Spleen (tissue), 11 donors: ENCODE data around the gene DZANK1. TPM values are rescaled to one million over a fixed set of nuclear protein-coding genes. Genes with fewer than 3 reads are reported as not detected.

ENCODE experiments used
- DNase-seq: peaks from one replicate; pipeline ENCODE4 v3.0.0-alpha.2; 2020
- H3K27ac ChIP-seq, 8 donors: fragments of 200-600 bp; sonication (generic) in 7 of 8; 1 replicate in 4 of 8; 2 replicates in 4 of 8; pipeline versions ENCODE4 v1.5.0 to v1.8.0; 2016 to 2021; ENCODE audit warnings: inconsistent platforms in 4 of 8, mild to moderate bottlenecking in 4 of 8, moderate library complexity in 1 of 8
- H3K27me3 ChIP-seq, 7 donors: fragments of 200-600 bp; sonication (generic) in 6 of 7; replicated peaks in 1 of 7; 1 replicate in 4 of 7; 2 replicates in 3 of 7; pipeline versions ENCODE4 v1.5.0 to v1.8.0; 2016 to 2021; ENCODE audit warnings: inconsistent platforms in 3 of 7, mild to moderate bottlenecking in 1 of 7
- H3K36me3 ChIP-seq, 6 donors: fragments of 200-600 bp; sonication (generic) in 5 of 6; 1 replicate in 4 of 6; 2 replicates in 2 of 6; pipeline versions ENCODE4 v1.5.0 to v1.8.0; 2016 to 2021; ENCODE audit warnings: inconsistent platforms in 2 of 6
- H3K4me1 ChIP-seq, 6 donors: fragments of 200-600 bp; sonication (generic) in 5 of 6; 1 replicate in 3 of 6; 2 replicates in 3 of 6; pipeline versions ENCODE4 v1.5.0 to v1.8.0; 2016 to 2021; ENCODE audit warnings: inconsistent platforms in 3 of 6
- H3K4me3 ChIP-seq, 8 donors: fragments of 200-600 bp; sonication (generic) in 7 of 8; 1 replicate in 4 of 8; 2 replicates in 4 of 8; pipeline versions ENCODE4 v1.5.0 to v1.8.0; 2016 to 2021; ENCODE audit warnings: inconsistent platforms in 4 of 8, mild to moderate bottlenecking in 4 of 8, moderate library complexity in 2 of 8
- H3K9me3 ChIP-seq, 8 donors: fragments of 200-600 bp; sonication (generic) in 7 of 8; 1 replicate in 4 of 8; 2 replicates in 4 of 8; pipeline versions ENCODE4 v1.5.0 to v1.8.0; 2016 to 2021; ENCODE audit warnings: inconsistent platforms in 4 of 8
- POLR2A ChIP-seq, 3 donors: fragments of 450-650 bp; IDR thresholded peaks; one replicate each; pipeline ENCODE4 v1.5.1; 2017; ENCODE audit warnings: antibody characterized with exemption in 3 of 3, mild to moderate bottlenecking in 1 of 3
- POLR2AphosphoS5 ChIP-seq, 3 donors: sonication (generic); formaldehyde crosslinking; IDR thresholded peaks; one replicate each; pipeline ENCODE4 v1.5.1; 2017; ENCODE audit warnings: antibody characterized with exemption in 3 of 3
- WGBS, 5 donors: extraction: QIAGEN DNeasy Blood & Tissue Kit in 3 of 5; methylation state at CpG; one replicate each; pipeline versions ENCODE4 v1.1.5 to v1.1.7; 2013 to 2018; 5-methylcytosine and 5-hydroxymethylcytosine counted together
- intact Hi-C: fragments of 100-400 bp; cut with DNase I; formaldehyde crosslinking; loops from one replicate; pipeline ENCODE4 v1.15.0; 2023; ENCODE audit warnings: low total_unique reads
- polyA plus RNA-seq, 3 donors: library from polyadenylated mRNA; stranded (reverse); fragments of 200-250 nt; gene quantifications; one replicate each; pipeline ENCODE4 v1.2.1, GENCODE V29; 2013
- total RNA-seq, 7 donors: library from RNA; depleted of rRNA in 3 of 7; stranded (reverse); fragments of >200 nt in 3 of 7; fragmentation: NEBNext Ultra II Directional in 4 of 7; extraction: Animal tissue kit (Norgen Biotek cat#: 25700) in 4 of 7; gene quantifications; one replicate each; pipeline versions ENCODE4 v1.1.0 to v1.2.1, GENCODE V29; 2016 to 2021
- TF ChIP-seq, protein P1 (sequence below), 11 experiments: fragments of 200-600 bp in 7 of 11; fragments of 450-650 bp in 4 of 11; sonication (generic) in 4 of 11; IDR thresholded peaks in 8 of 11; conservative IDR thresholded peaks in 3 of 11; 1 replicate in 7 of 11; 2 replicates in 4 of 11; pipeline versions ENCODE4 v1.4.0 to v1.8.0; 2016 to 2021; ENCODE audit warnings: antibody characterized with exemption in 11 of 11, inconsistent platforms in 4 of 11, mild to moderate bottlenecking in 1 of 11
- donor health status: healthy with polysubstance abuse.
- donor health status: DM: no; HTN: no; CAD: no; lungs with moderate emphysema.
- donor health status: DM: no; HTN: no; CAD: no.
- donor health status: Bipolar disorder and iron deficiency.
- donor health status: healthy.
- donor health status: DM: no; HTN: no; CAD: no.
- donor health status: DM: yes; HTN: yes; CAD: no.

DZANK1 gene
- total and polyA plus RNA-seq, 10 donors, result 1.4 to 4.1 (median 2.2) TPM

DNA sequence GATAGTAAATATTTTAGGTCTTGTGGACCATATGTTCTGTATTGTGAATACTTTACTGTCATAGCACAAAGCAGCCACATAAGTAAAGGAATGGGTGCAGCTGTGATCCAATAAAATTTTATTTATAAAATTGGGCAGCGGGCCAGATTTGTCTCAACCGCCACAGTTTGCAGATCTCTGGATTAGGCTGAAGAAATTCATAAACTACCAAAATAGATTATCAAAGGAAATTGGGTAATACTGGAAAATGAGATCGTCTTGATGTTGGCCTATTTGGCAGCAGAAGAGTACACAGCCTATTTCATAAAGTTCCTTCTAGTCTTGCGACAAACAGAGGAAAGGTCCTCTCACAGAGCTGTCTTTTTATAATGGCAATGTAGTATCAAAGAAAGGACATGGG is 69.8 kb downstream of the DZANK1 start:
- WGBS, 5 donors, result 45 to 84% (median 63%) methylated on average over 4 of the region's 4 CpGs
- no peaks in the 10 kb centered on the region for H3K4me1 ChIP-seq
- H3K27me3 ChIP-seq, result no peaks in the 10 kb centered on the region
- TF ChIP-seq, protein P1, sequence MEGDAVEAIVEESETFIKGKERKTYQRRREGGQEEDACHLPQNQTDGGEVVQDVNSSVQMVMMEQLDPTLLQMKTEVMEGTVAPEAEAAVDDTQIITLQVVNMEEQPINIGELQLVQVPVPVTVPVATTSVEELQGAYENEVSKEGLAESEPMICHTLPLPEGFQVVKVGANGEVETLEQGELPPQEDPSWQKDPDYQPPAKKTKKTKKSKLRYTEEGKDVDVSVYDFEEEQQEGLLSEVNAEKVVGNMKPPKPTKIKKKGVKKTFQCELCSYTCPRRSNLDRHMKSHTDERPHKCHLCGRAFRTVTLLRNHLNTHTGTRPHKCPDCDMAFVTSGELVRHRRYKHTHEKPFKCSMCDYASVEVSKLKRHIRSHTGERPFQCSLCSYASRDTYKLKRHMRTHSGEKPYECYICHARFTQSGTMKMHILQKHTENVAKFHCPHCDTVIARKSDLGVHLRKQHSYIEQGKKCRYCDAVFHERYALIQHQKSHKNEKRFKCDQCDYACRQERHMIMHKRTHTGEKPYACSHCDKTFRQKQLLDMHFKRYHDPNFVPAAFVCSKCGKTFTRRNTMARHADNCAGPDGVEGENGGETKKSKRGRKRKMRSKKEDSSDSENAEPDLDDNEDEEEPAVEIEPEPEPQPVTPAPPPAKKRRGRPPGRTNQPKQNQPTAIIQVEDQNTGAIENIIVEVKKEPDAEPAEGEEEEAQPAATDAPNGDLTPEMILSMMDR (IDR thresholded peaks at IDR 0.05 in 8 of 11, conservative IDR thresholded peaks at IDR 0.05 in 3 of 11), result no peak
- TF ChIP-seq POLR2A (IDR thresholded peaks at IDR 0.05) (no peak), POLR2AphosphoS5 (IDR thresholded peaks at IDR 0.05) (no peak)
- H3K4me3 ChIP-seq, result no peak overlapping the region
- DNase-seq, result no peak
- peaks cover 0 to 9% (median 0%) of the 10 kb centered on the region in 8 donors for H3K9me3 ChIP-seq
- H3K36me3 ChIP-seq, result peaks cover 0 to 33% (median 4%) of the 10 kb centered on the region in 6 donors
- intact Hi-C loops, result no loop called here
- H3K27ac ChIP-seq, result no peak overlapping the region

DNA sequence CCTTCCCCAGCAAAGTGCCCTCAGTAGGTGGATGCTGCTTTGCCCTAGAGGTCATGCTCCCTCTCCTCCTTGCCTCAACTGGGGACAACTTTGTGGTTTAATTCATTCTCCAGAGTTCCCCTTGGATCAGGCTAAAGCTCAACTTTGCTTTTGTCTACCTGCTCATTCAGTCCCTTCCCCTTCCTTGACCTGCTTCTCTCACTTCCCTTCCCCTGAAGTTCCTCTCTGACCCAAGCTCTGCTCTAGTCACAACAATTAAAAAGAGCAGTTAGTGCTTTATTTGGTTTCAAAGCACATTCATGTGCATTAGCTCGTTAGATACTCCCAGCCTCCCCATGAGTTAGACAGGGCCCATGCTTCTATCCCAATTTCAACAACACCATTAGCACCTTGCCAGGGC is 71.3 kb downstream of the DZANK1 start:
- H3K27me3 ChIP-seq, result no peaks in the 10 kb centered on the region
- no peak for DNase-seq
- H3K36me3 ChIP-seq, result peaks cover 0 to 23% (median 2%) of the 10 kb centered on the region in 6 donors
- no peaks in the 10 kb centered on the region for H3K9me3 ChIP-seq
- WGBS, 5 donors, result 43 to 72% (median 45%) methylated on average over 1 of the region's 1 CpG
- intact Hi-C loops, result no loop called here
- TF ChIP-seq POLR2AphosphoS5 (IDR thresholded peaks at IDR 0.05) (no peak), POLR2A (IDR thresholded peaks at IDR 0.05) (no peak)
- H3K27ac ChIP-seq, result no peak overlapping the region
- H3K4me1 ChIP-seq, result no peaks in the 10 kb centered on the region
- H3K4me3 ChIP-seq, result no peak overlapping the region

DNA sequence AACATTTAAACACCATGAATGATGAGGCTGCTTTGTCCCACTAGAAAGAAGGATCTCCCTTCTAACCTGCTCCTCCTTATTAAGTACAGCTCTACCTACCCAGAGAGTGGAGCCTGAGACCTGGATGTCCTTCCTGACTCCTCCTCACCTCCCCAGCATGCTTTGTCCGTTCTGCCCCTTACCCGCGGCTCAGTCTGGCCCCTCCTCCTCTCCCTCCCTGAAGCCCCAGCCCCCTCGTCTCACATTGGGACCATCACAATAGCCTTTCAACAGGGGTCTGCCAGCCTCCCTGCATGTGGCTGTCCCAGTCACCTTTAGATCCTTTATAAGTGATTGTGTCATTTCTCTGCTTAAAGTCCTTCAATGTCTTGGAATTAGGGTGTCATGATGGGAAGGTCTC is 72.5 kb downstream of the DZANK1 start:
- Histone ChIP-seq H3K4me1 (no peaks in the 10 kb centered on the region), H3K9me3 (no peaks in the 10 kb centered on the region), H3K4me3 (no peak overlapping the region), H3K36me3 (peaks cover 0 to 25% (median 2%) of the 10 kb centered on the region in 6 donors), H3K27ac (no peak overlapping the region), H3K27me3 (no peaks in the 10 kb centered on the region)
- TF ChIP-seq, protein P1 (IDR thresholded peaks at IDR 0.05 in 8 of 11, conservative IDR thresholded peaks at IDR 0.05 in 3 of 11), result no peak
- TF ChIP-seq POLR2A (IDR thresholded peaks at IDR 0.05), result no peak
- no peak for TF ChIP-seq POLR2AphosphoS5 (IDR thresholded peaks at IDR 0.05)
- DNase-seq, result no peak
- intact Hi-C loops, result no loop called here
- 58 to 87% (median 73%) methylated on average over 4 of the region's 4 CpGs for WGBS, 5 donors

DNA sequence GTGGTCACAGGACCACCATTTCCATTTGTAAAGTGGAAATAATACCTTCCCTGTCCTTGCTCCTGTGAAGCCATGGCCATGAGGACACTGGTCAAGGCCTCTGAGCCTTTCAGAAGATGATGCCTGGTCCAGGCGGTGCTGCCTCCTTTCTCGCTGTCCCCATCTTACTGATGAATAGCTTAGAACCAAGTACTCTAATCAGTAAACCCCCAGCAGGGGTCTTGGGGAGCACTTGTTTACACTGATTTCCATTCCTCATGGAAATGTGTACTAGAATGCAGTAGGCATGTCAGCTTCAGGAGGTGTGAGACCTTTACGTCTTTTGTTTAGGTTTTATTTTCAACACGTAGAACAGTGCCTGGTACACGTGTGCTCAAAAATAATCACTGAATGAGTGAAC is 75.1 kb downstream of the DZANK1 start:
- intact Hi-C loops, result no loop called here
- H3K4me1 ChIP-seq, result no peaks in the 10 kb centered on the region
- peaks cover 0 to 27% (median 0%) of the 10 kb centered on the region in 6 donors for H3K36me3 ChIP-seq
- no peak for DNase-seq
- WGBS, 5 donors, result 75 to 86% (median 78%) methylated on average over 5 of the region's 5 CpGs
- no peak overlapping the region for H3K27ac ChIP-seq
- no peaks in the 10 kb centered on the region for H3K27me3 ChIP-seq
- no peaks in the 10 kb centered on the region for H3K9me3 ChIP-seq
- TF ChIP-seq POLR2AphosphoS5 (IDR thresholded peaks at IDR 0.05), result no peak
- TF ChIP-seq, protein P1 (IDR thresholded peaks at IDR 0.05 in 8 of 11, conservative IDR thresholded peaks at IDR 0.05 in 3 of 11), result no peak
- H3K4me3 ChIP-seq, result no peak overlapping the region

DNA sequence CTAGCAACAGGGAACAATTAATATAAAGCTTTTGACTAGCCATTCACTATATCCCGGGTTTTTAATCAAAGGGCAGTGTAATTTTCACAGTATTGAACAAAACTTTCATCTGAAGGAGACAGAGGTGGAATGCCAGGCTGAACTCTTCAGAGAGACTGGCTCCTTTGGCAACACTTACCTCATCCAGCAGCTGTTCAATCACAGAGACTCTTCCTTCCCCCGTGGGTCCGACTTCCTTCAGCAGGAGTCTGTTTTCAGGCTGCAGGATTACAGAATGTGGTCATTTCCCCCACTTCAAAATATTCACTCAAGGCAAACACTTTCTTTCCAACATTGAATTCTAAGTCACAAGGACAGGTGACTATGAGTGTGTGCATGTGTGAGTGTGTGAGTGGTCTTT is 76.6 kb downstream of the DZANK1 start:
- WGBS, 5 donors, result 42 to 64% (median 51%) methylated on average over 3 of the region's 3 CpGs
- no peak for TF ChIP-seq POLR2AphosphoS5 (IDR thresholded peaks at IDR 0.05)
- TF ChIP-seq, protein P1 (IDR thresholded peaks at IDR 0.05 in 8 of 11, conservative IDR thresholded peaks at IDR 0.05 in 3 of 11), result no peak
- TF ChIP-seq POLR2A (IDR thresholded peaks at IDR 0.05), result no peak
- H3K27ac ChIP-seq, result no peak overlapping the region
- intact Hi-C loops, result no loop called here
- H3K4me3 ChIP-seq, result no peak overlapping the region
- no peaks in the 10 kb centered on the region for H3K9me3 ChIP-seq
- DNase-seq, result no peak
- H3K4me1 ChIP-seq, result no peaks in the 10 kb centered on the region
- peaks cover 0 to 35% (median 0%) of the 10 kb centered on the region in 6 donors for H3K36me3 ChIP-seq
- H3K27me3 ChIP-seq, result no peaks in the 10 kb centered on the region
